Activated CD4-positive, CD25-positive, alpha-beta regulatory T cell treated with anti-CD3 and anti-CD28 coated beads, Interleukin-2, amount 50 U/mL, for 16 hours (primary cell): ENCODE results near the gene DCBLD1.
"Not testable (repeated sequence)": the region's sequence is repeated elsewhere in the genome, so short reads cannot be mapped to it uniquely, and the experiment has no call there.

ENCODE experiments used
- DNase-seq: peaks from one replicate; pipeline ENCODE4 v3.0.0-alpha.2; 2020; ENCODE audit warnings: low read depth, low spot score

Gene DCBLD1

DNA sequence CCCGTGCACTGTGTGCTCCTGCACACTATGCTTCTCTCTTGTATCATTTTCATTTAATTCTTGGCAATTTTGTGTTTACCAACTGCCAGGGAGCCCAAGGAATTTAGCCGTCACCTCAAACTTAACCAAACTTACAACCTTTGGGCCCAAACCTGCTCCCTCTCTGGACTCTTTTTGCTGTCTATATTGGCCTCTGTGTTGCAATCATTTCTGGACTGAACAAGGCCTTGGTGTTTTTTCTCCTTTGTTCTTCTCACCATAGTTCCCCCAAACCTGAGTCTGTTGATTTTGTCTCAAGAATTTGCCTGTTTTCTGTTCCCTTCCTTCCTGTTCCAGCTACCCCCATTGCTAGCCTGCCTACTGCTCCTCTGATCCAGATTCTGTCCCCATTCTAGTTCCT lies 19.2 kb downstream of the DCBLD1 start:
- no peak for DNase-seq

DNA sequence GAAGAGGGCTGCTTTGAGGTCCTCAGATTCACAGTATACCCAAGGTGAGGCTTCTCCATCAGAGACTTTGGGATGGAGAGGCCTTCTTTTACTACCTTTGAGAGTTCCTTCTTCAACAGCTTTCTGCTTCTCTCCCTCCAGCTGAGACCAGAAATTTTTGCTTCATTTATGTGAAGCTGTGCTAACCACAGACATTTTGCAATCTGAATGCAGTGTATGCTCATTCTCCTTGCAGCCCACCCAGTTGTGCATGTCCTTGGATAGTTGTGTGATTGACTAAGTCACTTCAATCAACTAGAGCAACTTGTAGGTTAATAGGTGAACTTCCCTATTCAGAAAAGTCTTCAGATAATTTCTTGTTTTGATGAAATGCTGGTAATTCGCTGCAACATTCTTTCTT lies 20.1 kb downstream of the DCBLD1 start:
- DNase-seq = no peak

DNA sequence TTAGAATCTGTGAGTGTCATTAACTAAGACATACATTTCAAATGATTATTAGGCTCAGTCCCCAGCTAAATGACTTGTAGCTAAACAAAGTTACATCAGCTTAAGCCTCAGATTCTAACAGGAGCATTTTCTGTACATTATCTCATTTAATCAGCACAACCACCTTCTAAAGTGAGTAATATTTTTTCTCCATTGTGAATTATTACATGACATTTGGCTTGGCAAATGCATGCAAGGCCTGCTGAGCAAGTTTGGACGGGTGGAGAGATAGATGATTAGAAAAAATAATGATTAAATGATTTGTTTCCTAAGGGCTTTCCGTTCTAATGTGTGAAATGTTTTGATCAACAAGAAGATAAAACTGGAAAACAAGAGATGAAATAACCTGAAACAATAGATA lies 20.7 kb downstream of the DCBLD1 start:
- no peak for DNase-seq

DNA sequence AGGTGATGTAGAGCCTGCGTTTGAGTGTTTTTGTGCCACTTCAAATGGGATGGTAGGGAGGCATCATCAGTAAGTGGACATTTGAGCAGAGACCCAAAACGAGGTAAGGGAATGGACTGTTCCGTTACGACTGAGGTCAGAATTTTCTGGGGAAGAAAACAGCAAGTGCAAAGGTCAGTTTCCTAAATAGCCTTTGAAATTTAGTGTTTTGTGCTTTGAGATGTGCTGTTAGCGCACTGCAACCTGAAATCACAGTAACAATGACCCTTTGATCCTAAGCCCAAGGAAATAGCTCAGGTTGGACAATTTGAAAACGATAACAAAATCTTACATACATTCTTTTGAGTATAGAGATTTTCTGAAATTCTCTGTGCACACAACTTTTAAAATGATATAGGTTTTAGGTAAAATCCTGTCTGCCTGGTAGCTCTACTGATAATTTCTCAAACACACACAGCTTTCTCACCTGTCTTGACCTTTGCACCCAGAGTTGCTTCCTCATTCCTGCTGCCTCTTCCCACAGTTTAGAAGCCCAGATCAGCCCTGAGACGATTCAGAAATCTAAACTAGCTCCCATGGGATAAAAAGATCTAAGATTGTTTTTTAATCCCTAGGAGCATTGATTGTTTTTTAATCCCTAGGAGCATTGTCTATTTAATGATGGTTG lies 22.1 kb downstream of the DCBLD1 start:
- DNase-seq = no peak

DNA sequence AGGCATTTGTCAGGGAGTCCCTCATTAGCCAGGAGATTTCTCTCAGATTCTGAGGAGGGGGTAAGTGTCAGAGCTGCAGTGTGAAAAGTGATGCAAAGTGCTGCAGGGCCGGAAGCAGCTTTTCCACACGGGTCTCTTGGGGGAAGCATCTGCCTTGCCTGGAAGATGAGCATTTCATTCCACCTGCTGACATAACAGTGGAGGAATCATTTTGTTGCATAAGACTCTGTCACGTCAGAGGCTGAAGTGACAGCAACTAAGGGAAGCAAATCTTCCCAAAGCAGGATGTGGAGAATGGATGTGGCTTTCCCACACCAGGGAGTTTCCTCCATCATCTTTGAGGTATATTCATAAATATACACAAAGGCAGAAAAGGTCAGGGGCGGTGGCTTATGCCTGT lies 22.8 kb downstream of the DCBLD1 start:
- no peak for DNase-seq

DNA sequence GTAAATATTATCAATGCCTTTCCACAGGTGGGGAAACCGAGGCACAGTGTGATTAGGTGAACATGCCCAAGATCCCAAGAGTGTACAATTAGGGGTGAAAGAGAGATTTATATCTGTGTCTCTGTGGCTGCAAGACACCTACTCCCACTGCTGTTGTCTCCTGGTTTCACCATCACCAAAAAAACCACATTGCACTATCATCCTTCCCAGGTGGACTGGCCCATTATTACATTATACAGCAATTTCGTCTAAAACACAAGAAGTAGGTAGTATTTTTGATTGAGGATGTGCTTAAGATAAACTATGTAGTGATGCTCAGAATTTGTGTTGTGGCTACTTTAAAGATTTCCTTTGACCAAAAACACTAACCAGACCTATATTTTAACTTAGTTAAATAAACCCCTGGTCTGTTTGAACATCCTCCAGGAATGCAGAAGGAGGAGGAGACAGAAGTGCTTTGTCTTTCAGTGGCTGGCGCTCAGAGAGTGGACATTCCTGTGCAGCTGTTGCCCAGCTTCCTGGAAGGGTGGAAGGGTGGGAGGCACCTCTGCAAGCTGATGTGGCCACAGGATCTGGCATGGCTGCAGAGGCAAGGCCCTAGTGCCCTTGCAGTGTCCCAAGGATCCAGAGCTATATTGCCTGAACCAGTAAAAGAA lies 23.8 kb downstream of the DCBLD1 start:
- DNase-seq = no peak

DNA sequence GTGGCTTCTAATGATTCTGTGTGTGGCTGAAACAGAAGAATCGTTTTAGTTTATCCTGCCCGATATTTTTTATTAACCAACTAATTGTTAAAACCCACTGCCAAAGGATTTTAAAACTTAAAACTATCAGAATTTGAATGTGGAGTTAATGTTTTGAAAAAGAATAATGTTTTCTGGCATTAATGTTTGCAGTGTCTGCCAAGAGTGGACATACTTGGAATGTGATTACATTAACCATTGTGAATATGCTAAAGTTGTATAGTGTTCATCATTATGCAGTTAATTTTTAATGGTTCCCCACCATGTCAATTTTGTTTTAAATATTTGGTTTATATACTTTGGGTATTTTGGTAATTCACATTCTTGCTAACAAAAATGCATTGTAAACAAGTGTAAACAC lies 24.4 kb downstream of the DCBLD1 start:
- DNase-seq = no peak

DNA sequence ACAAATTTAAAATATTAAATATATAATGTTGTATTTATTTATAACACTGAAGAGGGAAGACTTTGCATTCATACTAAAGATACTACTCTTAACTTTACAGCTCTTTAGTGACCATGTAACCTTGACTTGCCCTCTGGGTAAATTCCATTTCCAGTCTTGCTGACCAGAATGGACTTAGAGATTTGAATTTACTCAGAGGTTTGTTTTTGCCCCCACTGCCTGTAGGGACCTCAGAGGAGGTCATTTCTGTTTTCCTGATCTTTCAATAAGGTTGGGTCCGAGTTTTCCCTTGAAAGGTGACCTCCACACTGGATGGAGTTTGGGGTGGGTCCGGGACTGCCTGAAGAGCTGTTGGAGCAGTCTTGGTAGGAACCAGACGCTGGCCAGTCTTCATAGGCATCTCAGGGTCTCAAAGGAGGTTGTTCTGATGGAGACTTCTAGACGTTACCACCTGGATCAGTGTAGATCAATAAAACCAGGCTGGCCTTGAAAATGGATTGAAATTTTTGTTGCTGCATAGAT lies 26.0 kb downstream of the DCBLD1 start:
- DNase-seq = no peak

DNA sequence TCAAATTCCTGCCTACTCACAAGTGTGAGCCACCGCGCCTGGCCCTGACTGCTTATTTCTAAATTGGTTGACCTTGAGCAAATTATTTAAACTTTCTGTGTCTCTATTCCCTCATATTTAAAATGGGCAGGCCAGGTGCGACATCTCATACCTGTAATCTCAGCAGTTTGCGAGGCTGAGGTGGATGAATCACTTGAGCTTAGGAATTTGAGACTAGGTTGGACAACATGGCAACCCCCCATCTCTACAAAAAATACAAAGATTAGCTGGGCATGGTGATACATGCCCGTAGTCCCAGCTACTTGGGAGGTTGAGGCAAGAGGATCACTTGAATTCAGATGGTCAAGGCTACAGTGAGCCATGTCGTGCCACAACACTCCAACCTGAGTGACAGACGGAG lies 26.5 kb downstream of the DCBLD1 start:
- no peak for DNase-seq

DNA sequence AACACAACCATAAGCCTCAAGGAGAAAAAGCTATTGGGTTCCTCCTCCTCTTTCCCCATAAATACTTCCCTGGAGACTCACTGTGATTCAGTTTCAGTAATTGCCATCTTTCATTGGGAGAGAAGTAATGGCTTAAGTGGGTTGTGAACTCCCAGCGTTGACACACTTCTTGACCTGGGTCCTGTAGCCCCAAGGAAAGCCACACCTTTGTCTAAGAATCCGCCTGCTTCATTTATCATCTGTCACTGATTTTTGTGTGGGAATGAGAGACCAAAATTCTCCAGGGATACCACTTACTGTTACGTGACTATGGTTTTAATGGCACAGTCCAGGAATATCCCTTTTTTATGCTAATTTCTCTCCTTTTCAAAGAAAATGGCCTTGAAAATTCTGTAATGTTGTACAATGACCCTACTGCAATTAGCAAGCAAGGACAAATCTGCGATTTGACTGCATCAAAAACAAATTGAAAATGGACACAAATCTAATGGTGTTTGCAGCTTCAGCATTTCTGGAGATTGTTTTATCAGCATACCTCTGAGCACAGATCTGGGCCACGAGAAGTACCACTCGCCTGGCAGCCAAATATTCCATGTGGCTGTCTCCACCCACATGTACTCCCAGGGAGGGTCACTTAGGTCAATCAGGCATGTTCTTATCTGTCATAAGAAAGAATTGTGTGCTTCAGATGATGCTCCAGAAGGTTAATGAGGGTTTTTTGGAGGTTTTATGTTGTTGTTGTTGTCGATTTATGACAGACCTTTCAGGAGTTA lies 29.8 kb downstream of the DCBLD1 start:
- DNase-seq = no peak

DNA sequence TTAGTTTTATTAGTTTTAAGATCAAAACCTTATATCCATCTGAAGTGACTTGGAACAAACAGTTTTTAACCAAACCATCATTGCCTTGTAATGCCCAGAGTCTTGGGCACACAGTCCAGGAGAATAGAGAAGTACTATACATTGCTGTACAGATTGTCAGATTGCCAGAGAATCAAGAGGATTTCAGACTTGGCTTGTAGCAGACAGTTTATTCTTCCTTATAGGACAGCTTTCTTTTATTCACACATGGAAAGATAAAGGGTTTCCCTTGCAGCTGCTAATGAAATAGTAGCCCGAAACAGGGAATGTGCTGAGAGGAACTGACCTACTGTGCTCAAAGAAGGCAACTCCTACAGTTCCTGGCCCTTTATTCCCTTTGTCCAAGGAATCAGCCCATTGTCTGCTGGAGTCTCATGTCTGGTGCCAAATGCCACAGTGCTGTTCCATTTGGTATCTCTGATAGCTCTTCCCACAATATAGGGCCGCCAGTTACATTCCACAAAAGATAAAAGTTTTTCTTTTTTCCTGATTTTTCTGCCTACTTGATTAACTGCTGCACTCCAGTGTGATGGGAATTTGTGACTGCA lies 30.6 kb downstream of the DCBLD1 start:
- no peak for DNase-seq

DNA sequence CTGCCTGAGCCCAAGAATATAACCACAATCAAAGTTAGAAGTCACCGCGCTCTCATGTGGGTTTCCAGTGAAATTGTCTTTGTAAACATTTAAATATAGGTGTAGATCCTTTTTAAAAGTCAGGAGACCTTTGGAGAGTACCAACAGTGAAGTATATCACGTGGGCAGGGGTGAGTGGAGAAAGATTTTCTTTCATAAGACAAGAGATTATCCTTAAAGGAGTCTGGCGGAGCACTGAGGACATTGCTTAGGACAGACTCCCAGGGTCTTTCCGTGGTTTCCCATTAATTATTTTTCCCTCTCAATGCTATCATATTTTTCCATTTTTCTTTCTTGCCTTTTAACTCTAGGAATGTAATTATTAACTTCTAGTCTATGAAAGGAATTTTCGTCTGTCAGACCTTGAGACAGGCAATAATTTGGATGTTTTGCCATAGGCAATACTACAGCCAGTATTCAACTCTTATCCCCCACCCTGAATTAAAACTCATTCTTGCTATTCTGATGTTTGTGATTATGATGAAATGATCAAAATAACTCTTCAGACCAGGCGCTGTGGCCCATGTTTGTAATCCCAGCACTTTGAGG lies 31.4 kb downstream of the DCBLD1 start:
- no peak for DNase-seq

DNA sequence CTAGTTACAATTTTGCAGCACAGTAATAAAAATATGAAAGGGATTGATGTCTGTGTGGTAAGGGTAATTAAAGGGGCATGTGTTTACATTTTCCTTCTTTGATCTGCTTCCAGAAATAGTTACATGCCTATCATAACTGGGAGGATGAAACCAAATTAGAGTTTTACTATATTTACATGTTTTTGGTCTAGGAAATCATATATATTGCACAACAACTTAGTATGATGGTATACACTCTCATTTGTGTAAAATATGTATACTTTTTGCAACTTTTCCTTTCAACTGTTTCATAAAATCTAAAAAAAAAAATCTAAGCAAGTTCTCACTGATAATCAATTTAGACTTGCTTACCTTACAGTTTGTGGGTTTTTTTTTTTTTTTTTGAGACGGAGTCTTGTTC lies 32.2 kb downstream of the DCBLD1 start:
- no peak for DNase-seq

DNA sequence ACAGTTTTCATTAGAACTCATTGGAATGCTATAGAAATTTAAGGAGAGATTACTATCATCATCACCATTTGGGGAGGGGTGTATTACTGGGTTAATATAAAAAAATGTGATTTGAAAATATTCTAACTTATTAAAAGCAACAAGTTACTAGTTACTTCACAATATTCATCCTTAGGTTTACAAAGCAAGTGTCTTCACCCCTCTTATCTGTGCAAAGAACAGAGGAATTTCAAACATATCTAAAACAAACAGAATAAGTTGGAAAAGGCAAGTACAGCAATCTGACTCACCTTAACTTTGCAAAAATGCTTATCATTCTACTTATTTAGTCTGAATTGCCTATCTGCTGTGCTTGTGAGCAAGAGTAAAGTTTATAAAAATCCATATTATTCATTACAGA lies 32.9 kb downstream of the DCBLD1 start:
- DNase-seq = no peak

DNA sequence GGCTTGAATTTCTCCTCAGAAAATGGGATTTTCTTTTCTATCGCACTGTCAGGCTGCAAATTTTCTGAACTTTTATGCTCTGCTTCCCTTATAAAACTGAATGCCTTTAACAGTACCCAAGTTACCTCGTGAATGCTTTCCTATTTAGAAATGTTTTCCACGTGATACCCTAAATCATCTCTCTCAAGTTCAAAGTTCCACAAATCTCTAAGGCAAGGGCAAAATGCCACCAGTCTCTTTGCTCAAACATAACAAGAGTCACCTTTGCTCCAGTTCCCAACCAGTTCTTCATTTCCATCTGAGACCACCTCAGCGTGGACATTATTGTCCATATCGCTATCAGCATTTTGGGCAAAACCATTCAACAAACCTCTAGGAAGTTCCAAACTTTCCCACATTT lies 35.5 kb downstream of the DCBLD1 start:
- DNase-seq = not testable (repeated sequence)

DNA sequence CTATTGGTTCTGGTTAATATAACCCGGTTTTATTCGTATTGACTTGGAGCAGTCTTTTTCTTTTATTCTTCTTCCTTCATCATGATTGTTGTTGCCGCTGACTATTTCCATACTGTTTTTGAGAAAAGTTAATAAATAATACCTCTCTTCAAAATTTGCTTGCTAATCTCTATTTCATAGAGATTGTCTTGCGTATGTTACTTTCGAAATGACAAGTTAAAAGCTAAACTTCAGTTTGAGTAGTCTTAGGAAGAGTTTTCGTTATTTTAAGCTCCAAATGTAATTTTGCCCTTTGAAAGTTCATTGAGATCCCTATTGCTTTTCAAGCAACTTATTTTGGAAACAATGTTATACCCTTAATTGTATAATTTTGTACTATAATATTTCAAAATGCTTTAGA lies 36.4 kb downstream of the DCBLD1 start:
- no peak for DNase-seq

DNA sequence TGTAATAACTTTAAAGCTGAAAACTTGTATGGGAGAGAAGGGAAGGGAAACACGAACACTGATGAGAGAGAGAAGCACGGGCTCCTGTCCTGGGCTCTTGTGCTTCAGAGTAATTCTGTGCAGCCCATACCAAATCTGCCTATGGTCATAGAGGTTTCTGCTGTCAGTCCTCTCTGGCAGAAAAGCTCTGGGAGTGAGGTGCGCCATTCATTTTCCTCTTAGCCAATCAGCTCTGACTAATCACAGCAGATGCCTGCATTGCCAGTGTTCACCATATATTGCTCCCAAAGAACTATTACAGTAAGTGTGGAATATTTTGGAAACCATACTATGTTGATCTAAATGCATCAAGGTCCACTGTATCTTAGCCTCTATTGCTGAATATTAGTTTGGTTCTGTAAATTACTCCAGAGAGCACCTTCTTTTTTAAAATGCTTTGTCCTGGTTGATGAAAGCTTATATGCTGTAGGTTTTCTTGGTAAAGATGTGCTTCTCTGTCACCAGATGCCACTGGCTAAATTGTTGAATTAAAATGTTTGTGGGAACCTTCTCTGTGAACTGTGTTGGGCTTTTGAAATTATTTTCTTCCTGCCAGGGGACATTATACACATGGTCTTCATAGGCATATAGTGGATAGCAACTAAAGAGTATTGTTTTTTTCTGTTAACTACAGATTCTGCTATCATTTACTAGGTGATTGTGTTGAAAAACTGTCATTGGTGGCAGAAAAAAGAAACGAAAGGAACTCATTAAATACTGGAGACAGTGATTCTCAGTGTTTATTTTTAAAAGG lies 38.3 kb downstream of the DCBLD1 start:
- no peak for DNase-seq

DNA sequence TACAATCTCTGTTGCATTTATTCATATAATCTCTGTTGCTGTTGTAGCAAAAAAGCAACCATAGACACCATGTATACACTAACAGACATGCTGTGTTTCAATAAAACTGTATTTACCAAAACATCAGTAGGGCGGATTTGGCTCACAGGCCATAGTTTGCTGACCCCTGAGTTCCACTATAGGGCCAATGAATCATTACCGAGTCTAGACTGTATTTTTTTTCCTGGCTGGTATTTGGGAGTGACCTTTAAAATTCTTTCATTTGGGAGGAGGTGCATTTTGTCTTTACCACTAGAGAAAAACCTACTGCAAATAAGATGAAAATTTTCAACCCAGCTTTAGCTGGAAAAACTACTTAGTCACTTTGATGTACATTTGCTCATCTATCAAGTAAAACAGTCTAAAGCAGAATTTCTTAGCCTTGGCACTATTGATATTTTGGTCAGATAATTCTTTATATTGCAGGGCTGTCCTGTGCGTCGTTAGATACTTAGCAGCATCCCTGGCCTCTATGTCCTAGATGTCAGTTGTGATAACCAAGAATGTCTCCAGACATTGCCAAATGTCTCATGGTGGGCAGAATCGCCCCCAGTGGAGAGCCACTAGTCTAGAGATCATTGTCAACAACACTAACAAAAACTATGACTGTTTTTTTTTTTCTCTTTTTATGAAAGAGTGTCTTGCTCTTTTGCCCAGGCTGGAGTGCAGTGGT lies 39.5 kb downstream of the DCBLD1 start:
- DNase-seq = no peak

DNA sequence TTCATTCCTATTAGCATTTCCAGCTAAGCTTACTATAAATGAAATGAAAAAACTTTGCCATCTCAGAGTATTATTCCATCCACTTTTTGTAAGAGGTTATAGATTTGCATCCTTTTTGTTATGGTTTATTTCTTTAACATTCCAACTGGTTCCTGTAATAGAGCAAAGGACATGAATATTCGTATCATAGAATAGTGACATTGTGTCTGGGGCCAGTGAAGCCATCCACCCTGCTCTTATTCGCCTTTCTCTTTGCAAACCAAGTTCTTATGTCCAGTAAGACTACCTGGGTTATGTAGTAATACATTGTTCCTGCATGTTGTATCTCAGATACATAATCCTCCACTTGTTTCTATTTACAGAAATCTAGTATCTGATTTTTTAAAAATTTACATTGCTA lies 43.1 kb downstream of the DCBLD1 start:
- no peak for DNase-seq

DNA sequence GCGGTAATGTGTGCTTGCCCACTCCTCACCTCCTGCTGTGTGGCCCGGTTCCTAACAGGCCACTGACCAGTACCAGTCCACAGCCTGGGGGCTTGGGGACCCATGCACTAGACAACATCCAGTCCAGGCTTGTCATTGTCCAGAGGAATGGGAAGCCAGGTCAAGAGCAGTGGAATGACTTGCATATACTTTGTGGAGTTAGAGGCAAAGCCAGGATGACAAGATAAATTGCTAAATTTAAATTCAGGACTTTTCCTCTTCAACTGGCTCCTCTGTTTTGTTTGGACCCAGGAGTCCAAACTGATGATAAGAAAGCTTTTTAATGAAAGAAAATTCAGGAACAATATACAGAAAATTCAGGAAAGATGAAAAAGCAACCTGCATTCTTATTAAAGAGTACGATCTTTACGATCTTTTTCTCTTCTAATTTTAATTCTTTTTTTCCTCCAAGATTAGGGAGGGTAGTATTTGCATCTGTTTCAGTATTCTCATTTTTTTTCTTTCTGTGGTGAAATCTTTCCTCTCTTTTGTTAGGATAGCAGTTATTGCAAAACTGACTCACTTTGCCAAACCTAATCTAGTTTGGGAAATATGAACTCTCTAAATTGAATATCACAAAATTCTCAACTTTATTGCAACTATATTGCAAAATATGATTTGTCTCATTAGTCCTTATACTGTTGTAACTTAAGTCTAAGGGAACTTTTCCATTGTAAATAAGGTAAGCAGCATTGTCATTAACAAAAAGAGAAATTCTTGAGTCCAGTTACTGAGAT lies 48.2 kb downstream of the DCBLD1 start:
- no peak for DNase-seq
